ENCODE results near the gene STKLD1.

- no peak for TF ChIP-seq NFRKB (IDR thresholded peaks at IDR 0.05)
- no peak for TF ChIP-seq ZNF384 (IDR thresholded peaks at IDR 0.05)
- no peak for TF ChIP-seq SP1 (IDR thresholded peaks at IDR 0.05)
- TF ChIP-seq PKNOX1 (IDR thresholded peaks at IDR 0.05), result no peak
- no peak for TF ChIP-seq HDGF (IDR thresholded peaks at IDR 0.05; ENCODE audit: borderline replicate concordance)
- no peak for TF ChIP-seq FOXM1 (IDR thresholded peaks at IDR 0.05; ENCODE audit: borderline replicate concordance)
These were observed 21.7 kb downstream of the STKLD1 start for GRCh38 chr9:133397895-133398294.
